B cell (primary cell): ENCODE measurements around the gene NTN3. TPM values are rescaled to one million over a fixed set of nuclear protein-coding genes. Genes with fewer than 3 reads are reported as not detected.

Source experiments
- ATAC-seq: fragments of 200-7000 bp; cut with Tn5 transposase; one replicate; pipeline ENCODE4 v1.10.0; 2021; ENCODE audit warnings: low read depth, mild to moderate bottlenecking, moderate number of reproducible peaks, moderate library complexity
- CTCF ChIA-PET: fragments of 350-600 bp; sonication (Branson Sonifier 250); formaldehyde crosslinking; loops from one replicate; lab custom pipeline; 2021; ENCODE audit warnings: antibody characterized with exemption, inconsistent platforms; lab: Charles Lee
- POLR2A ChIA-PET: fragments of 350-600 bp; sonication (Branson Sonifier 250); formaldehyde crosslinking; loops from one replicate; lab custom pipeline; 2021; ENCODE audit warnings: antibody characterized with exemption; lab: Charles Lee
- DNase-seq: peaks from one replicate; pipeline ENCODE4 v3.0.0; 2013
- H2AFZ ChIP-seq: 2 replicates; pipeline ENCODE4 v1.6.1; 2012; ENCODE audit warnings: mild to moderate bottlenecking, low read depth, low read length; ENCODE audit not compliant: insufficient read depth, poor library complexity, severe bottlenecking
- H3K27ac ChIP-seq, 2 donors: 1 replicate in 1 of 2; 2 replicates in 1 of 2; pipeline ENCODE4 v1.5.1; 2012 to 2013; ENCODE audit warnings: low read length in 2 of 2, mild to moderate bottlenecking in 2 of 2, moderate library complexity in 1 of 2
- H3K27me3 ChIP-seq, 4 experiments: fragments of 200-600 bp in 1 of 4; sonication (generic) in 1 of 4; replicated peaks in 1 of 4; 1 replicate in 2 of 4; 2 replicates in 2 of 4; pipeline versions ENCODE4 v1.6.1 to v1.7.0; 2013 to 2016; ENCODE audit warnings: low read length in 3 of 4, mild to moderate bottlenecking in 2 of 4, mixed read lengths in 1 of 4, moderate library complexity in 1 of 4; ENCODE audit not compliant: insufficient read depth in 4 of 4, control insufficient read depth in 3 of 4; ENCODE audit errors: control extremely low read depth in 1 of 4
- H3K36me3 ChIP-seq, 2 experiments: replicated peaks in 1 of 2; 1 replicate in 1 of 2; 2 replicates in 1 of 2; pipeline versions ENCODE4 v1.6.1 to v1.7.1; 2013; ENCODE audit warnings: low read length in 1 of 2; ENCODE audit not compliant: insufficient read depth in 2 of 2, control insufficient read depth in 1 of 2; ENCODE audit errors: control extremely low read depth in 1 of 2, extremely low read depth in 1 of 2
- H3K4me1 ChIP-seq, 2 donors: fragments of 200-600 bp in 1 of 2; sonication (generic) in 1 of 2; 1 replicate in 1 of 2; 2 replicates in 1 of 2; pipeline versions ENCODE4 v1.5.1 to v1.6.1; 2013 to 2017; ENCODE audit warnings: low read length in 2 of 2; ENCODE audit not compliant: control insufficient read depth in 2 of 2, insufficient read depth in 2 of 2
- H3K4me2 ChIP-seq: replicated peaks from 2 replicates; pipeline ENCODE3; 2012; ENCODE audit warnings: mild to moderate bottlenecking, low read depth, low read length; ENCODE audit not compliant: poor library complexity, severe bottlenecking
- H3K4me3 ChIP-seq, 5 experiments: fragments of 200-600 bp in 1 of 5; sonication (generic) in 1 of 5; 1 replicate in 3 of 5; 2 replicates in 2 of 5; pipeline versions ENCODE4 v1.5.1 to v1.7.0; 2011 to 2016; ENCODE audit warnings: low read length in 4 of 5, mild to moderate bottlenecking in 4 of 5, low read depth in 2 of 5, control low read depth in 1 of 5, moderate library complexity in 1 of 5; ENCODE audit not compliant: insufficient read depth in 1 of 5; ENCODE audit errors: control extremely low read depth in 1 of 5, extremely low read depth in 1 of 5
- H3K79me2 ChIP-seq: fragments of 200-600 bp; sonication (generic); one replicate; pipeline ENCODE4 v1.6.0; 2016; ENCODE audit warnings: low read length; ENCODE audit not compliant: control insufficient read depth, insufficient read depth
- H3K9ac ChIP-seq: fragments of 200-600 bp; sonication (generic); 2 replicates; pipeline ENCODE4 v1.6.1; 2017; ENCODE audit warnings: mild to moderate bottlenecking, low read length, moderate library complexity
- H3K9me3 ChIP-seq, 3 donors: one replicate each; pipeline versions ENCODE4 v1.6.1 to v1.7.1; 2013; ENCODE audit warnings: low read length in 2 of 3; ENCODE audit not compliant: control insufficient read depth in 2 of 3, insufficient read depth in 1 of 3; ENCODE audit errors: control extremely low read depth in 1 of 3
- H4K20me1 ChIP-seq: 2 replicates; pipeline ENCODE4 v1.6.0; 2012; ENCODE audit warnings: mild to moderate bottlenecking, low read length; ENCODE audit not compliant: insufficient read depth, control insufficient read depth, poor library complexity, severe bottlenecking
- H3K27ac Mint-ChIP-seq: one replicate; pipeline ENCODE4 v1.8.0; 2021; ENCODE audit warnings: mixed read lengths
- H3K27me3 Mint-ChIP-seq: one replicate; pipeline ENCODE4 v1.8.0; 2021; ENCODE audit warnings: mixed read lengths
- H3K4me1 Mint-ChIP-seq: one replicate; pipeline ENCODE4 v1.8.0; 2021; ENCODE audit warnings: mixed read lengths
- H3K4me3 Mint-ChIP-seq: one replicate; pipeline ENCODE4 v1.8.0; 2021; ENCODE audit warnings: mixed read lengths
- H3K9me3 Mint-ChIP-seq: one replicate; pipeline ENCODE4 v1.8.0; 2022; ENCODE audit warnings: mixed read lengths; ENCODE audit not compliant: insufficient read depth
- EZH2 ChIP-seq: IDR thresholded peaks from 2 replicates; pipeline ENCODE4 v1.6.1; 2012; ENCODE audit warnings: borderline replicate concordance, low read depth, mild to moderate bottlenecking, moderate library complexity, low read length; ENCODE audit not compliant: insufficient read depth, poor library complexity, severe bottlenecking
- WGBS: methylation state at CpG from one replicate; pipeline ENCODE4 v1.1.5; 2013; ENCODE audit warnings: missing lambda C conversion rate; ENCODE audit not compliant: insufficient coverage; 5-methylcytosine and 5-hydroxymethylcytosine counted together
- intact Hi-C: fragments of 100-400 bp; cut with micrococcal nuclease; formaldehyde crosslinking; loops from one replicate; pipeline ENCODE4 v1.10.0; 2022
- polyA plus RNA-seq: library from polyadenylated mRNA; depleted of rRNA; stranded (reverse); fragments of >200 nt; gene quantifications from 2 replicates; pipeline ENCODE4 v1.2.3, GENCODE V29; 2012
- total RNA-seq, 2 donors: library from RNA; stranded (reverse); fragments of 120-200 nt in 1 of 2; gene quantifications; 1 replicate in 1 of 2; 2 replicates in 1 of 2; pipeline versions ENCODE4 v1.2.3 to v1.2.4, GENCODE V29; 2013 to 2022
- TF ChIP-seq, protein P1 (sequence below): fragments of 200-600 bp; IDR thresholded peaks from one replicate; pipeline ENCODE4 v1.8.0; 2022; ENCODE audit warnings: antibody characterized with exemption, mild to moderate bottlenecking

The NTN3 gene
- total and polyA plus RNA-seq, 2 donors (not counting 1 experiment from before 2014, with no cell fraction given), result not detected

DNA sequence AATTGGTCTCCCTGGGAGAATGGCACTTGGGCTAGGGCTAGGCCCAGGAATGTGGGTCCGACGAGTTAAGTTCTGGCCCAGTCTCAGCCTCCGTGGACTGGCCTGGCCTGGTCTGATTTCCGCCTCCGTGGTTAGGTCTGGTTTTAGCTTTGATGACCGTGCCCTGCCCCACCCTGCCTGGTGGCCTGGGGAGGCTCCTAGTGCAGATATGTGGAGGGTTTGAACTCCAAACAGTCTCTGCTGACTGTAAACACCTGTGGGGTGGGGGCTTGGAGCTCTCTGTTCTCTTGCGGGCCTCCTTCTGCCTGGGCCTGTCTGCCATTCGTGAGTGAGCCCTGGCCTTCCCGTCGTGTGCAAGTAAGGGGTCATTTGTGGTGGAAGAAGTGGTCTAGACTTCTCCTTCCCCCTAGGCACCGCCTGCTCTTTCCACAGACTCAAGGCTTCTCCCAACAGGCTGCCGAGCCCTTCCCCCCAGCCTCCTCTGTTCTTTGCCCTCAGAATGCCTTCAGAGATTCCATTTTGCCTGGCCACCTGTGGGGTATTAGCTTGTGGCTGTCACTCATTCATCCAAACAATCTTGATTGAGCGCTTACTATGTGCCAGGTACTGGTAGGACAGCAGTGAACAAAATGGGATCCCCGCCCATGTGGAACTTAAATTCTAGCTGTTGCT, 44.2 kb downstream of the NTN3 start:
- Histone ChIP-seq H4K20me1 (peaks cover 55% of the 10 kb centered on the region), H3K27ac (peak overlapping the region; percentile 81 to 99), H3K4me1 (peaks cover 75 to 84% of the 10 kb centered on the region in 2 donors), H2AFZ (no peak overlapping the region), H3K9ac (peak overlapping the region; percentile 98), H3K36me3 (peaks cover 0 to 20% of the 10 kb centered on the region in 2 experiments), H3K79me2 (peaks cover 79% of the 10 kb centered on the region), H3K27me3 (no peaks in the 10 kb centered on the region), H3K4me2 (peak overlapping the region; percentile 91), H3K4me3 (peak overlapping the region; percentile 75 to 96 (median 82)), H3K9me3 (no peaks in the 10 kb centered on the region)
- H3K27ac Mint-ChIP-seq, result peak overlapping the region; percentile 96
- peaks cover 77% of the 10 kb centered on the region for H3K4me1 Mint-ChIP-seq
- WGBS, result 37% methylated on average over 8 of the region's 14 CpGs
- H3K9me3 Mint-ChIP-seq, result no peaks in the 10 kb centered on the region
- ATAC-seq (no peak), DNase-seq (no peak)
- H3K27me3 Mint-ChIP-seq, result no peaks in the 10 kb centered on the region
- ChIA-PET CTCF (interaction anchor here (0.6 to 2.3 kb wide), 6 partner anchors 9 to 562 kb away, joined by 3 to 8 read pairs (median 4); no protein-coding TSS in a partner anchor), POLR2A (interaction anchor here (0.5 to 3.7 kb wide), 5 partner anchors 17 to 170 kb away, joined by 3 to 25 read pairs (median 4); partner anchors contain the start of genes CEMP1 and PDPK1)
- peak overlapping the region; percentile 95 for H3K4me3 Mint-ChIP-seq
- TF ChIP-seq, protein P1, sequence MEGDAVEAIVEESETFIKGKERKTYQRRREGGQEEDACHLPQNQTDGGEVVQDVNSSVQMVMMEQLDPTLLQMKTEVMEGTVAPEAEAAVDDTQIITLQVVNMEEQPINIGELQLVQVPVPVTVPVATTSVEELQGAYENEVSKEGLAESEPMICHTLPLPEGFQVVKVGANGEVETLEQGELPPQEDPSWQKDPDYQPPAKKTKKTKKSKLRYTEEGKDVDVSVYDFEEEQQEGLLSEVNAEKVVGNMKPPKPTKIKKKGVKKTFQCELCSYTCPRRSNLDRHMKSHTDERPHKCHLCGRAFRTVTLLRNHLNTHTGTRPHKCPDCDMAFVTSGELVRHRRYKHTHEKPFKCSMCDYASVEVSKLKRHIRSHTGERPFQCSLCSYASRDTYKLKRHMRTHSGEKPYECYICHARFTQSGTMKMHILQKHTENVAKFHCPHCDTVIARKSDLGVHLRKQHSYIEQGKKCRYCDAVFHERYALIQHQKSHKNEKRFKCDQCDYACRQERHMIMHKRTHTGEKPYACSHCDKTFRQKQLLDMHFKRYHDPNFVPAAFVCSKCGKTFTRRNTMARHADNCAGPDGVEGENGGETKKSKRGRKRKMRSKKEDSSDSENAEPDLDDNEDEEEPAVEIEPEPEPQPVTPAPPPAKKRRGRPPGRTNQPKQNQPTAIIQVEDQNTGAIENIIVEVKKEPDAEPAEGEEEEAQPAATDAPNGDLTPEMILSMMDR, result no peak
- no peak for TF ChIP-seq EZH2
- intact Hi-C loops, result no loop called here
